Measurements from ENCODE around the gene TXNL4A. TPM values are rescaled to one million over a fixed set of nuclear protein-coding genes. Genes with fewer than 3 reads are reported as not detected.

Gene TXNL4A
- total RNA-seq, 1 experiment from 2014 or later, result 216 TPM

DNA sequence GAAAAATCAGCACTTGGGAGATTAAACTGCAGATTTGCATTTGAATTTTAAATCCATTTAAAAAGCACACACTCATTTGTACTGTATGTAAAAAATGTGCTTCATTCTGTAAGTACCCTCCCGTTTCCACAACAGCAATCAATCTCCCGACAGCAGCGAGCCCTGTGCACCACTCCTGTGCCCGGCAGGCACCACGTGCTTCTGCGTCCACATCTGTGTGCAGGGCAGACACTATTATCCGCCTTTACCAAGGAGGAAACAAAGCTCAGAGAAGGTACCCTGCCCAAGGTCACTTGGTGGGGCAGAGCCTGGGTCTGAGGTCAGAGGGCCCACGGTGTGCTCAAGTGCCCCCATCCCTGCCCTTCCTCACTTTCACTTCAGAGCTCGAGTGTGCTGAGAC, 16.4 kb downstream of the TXNL4A start:
- BruUV-seq (replicated peaks), result no TSS peak
- no peak overlapping the region for H3K27ac ChIP-seq (ENCODE audit: low read depth, low read length, poor library complexity, severe bottlenecking)
- DNase-seq (ENCODE audit: low spot score), result no peak
- CTCF ChIA-PET, result no interaction called here
- POLR2A ChIA-PET (ENCODE audit: low non-redundant PET), result no interaction called here
- no peak for TF ChIP-seq EZH2 (IDR thresholded peaks at IDR 0.05; ENCODE audit: borderline replicate concordance, low read depth, low read length, poor library complexity, severe bottlenecking)
- TF ChIP-seq, protein P1, sequence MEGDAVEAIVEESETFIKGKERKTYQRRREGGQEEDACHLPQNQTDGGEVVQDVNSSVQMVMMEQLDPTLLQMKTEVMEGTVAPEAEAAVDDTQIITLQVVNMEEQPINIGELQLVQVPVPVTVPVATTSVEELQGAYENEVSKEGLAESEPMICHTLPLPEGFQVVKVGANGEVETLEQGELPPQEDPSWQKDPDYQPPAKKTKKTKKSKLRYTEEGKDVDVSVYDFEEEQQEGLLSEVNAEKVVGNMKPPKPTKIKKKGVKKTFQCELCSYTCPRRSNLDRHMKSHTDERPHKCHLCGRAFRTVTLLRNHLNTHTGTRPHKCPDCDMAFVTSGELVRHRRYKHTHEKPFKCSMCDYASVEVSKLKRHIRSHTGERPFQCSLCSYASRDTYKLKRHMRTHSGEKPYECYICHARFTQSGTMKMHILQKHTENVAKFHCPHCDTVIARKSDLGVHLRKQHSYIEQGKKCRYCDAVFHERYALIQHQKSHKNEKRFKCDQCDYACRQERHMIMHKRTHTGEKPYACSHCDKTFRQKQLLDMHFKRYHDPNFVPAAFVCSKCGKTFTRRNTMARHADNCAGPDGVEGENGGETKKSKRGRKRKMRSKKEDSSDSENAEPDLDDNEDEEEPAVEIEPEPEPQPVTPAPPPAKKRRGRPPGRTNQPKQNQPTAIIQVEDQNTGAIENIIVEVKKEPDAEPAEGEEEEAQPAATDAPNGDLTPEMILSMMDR (conservative IDR thresholded peaks at IDR 0.05; ENCODE audit: low read depth, low read length), result no peak
- intact Hi-C loops (cut with micrococcal nuclease; ENCODE audit: unreplicated experiment), result no loop called here
- no peaks in the 10 kb centered on the region for H3K4me1 ChIP-seq (ENCODE audit: insufficient read depth, low read length, poor library complexity, severe bottlenecking)
- H3K36me3 ChIP-seq (ENCODE audit: insufficient read depth, low read length, poor library complexity, severe bottlenecking), result peaks cover 27% of the 10 kb centered on the region
- no peaks in the 10 kb centered on the region for H3K27me3 ChIP-seq (replicated peaks; ENCODE audit: insufficient read depth, low read depth, low read length, poor library complexity)
- no peaks in the 10 kb centered on the region for H3K9me3 ChIP-seq (ENCODE audit: low read depth, low read length, poor library complexity, severe bottlenecking)
- no peak overlapping the region for H3K4me3 ChIP-seq (ENCODE audit: low read depth, low read length, poor library complexity, severe bottlenecking)

DNA sequence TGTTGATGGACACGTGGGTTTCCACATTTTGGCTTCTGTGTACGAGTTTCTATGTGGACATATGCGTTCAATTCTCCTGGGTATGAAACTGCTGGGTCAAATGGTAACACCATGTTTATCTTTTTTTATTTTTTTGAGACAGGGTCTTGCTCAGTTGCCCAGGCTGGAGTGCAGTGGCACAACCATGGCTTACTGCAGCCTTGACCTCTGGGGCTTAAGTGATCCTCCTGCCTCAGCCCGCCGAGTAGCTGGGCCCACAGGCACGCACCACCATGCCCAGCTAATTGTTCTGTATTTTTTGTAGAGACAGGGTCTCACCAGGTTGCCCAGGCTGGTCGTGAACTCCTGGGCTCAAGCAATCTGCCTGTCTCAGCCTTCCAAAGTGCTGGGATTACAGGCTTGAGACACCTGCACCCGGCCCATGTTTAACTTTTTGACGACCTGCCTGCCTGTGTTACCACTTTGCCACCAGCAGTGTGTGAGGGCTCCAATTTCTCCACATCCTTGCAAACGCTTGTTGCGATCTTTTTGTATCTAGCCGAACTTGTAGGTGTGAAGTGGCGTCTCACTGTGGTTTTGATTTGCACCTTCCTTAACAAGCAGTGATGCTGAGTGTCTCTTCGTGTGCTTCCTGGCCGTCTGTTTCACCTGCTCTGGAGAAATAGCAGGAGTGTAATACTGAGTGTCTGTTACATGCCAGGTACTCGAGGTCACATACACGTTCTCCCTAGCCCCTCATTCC, 17.0 kb downstream of the TXNL4A start:
- Histone ChIP-seq H3K4me1 (ENCODE audit: insufficient read depth, low read length, poor library complexity, severe bottlenecking) (no peaks in the 10 kb centered on the region), H3K4me3 (ENCODE audit: low read depth, low read length, poor library complexity, severe bottlenecking) (no peak overlapping the region), H3K27ac (ENCODE audit: low read depth, low read length, poor library complexity, severe bottlenecking) (no peak overlapping the region), H3K27me3 (replicated peaks; ENCODE audit: insufficient read depth, low read depth, low read length, poor library complexity) (no peaks in the 10 kb centered on the region), H3K9me3 (ENCODE audit: low read depth, low read length, poor library complexity, severe bottlenecking) (no peaks in the 10 kb centered on the region), H3K36me3 (ENCODE audit: insufficient read depth, low read length, poor library complexity, severe bottlenecking) (peaks cover 26% of the 10 kb centered on the region)
- ChIA-PET CTCF (no interaction called here), POLR2A (ENCODE audit: low non-redundant PET) (no interaction called here)
- TSS peak; percentile 6 for BruUV-seq (replicated peaks)
- no peak for DNase-seq (ENCODE audit: low spot score)
- TF ChIP-seq, protein P1 (conservative IDR thresholded peaks at IDR 0.05; ENCODE audit: low read depth, low read length), result no peak
- no peak for TF ChIP-seq EZH2 (IDR thresholded peaks at IDR 0.05; ENCODE audit: borderline replicate concordance, low read depth, low read length, poor library complexity, severe bottlenecking)
- intact Hi-C loops (cut with micrococcal nuclease; ENCODE audit: unreplicated experiment), result no loop called here

DNA sequence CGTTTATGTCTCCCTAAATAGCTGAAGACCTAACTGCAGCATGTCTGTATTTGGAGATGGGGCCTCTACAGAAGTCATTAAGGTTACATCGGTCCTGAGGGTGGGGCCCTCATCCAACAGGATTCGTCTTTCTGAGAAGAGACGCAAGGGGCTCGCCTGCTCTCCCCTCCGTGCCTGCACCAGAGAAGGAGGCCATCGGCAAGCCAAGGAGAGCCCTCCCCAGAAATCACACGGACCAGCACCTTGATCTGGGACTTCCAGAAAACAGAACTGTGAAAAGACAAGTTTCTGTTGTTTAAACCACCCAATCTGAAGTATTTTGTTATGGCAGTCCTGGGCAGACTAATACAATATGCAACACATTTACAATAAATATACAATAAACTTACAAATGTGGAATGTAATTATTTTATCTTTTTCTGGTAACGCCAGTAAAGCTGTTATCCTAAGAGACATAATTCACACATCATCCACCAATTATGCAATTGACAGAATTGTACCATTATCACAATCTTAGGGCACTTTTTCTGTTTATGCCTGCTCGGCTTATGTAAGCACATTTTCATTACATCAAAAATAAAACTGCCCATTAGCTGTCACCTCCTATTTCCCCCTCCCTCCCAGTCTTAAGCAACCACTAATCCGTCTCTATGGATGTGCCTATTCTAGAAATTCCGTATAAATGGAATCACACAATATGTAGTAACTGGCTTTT, 17.8 kb downstream of the TXNL4A start:
- BruUV-seq (replicated peaks), result no TSS peak
- Histone ChIP-seq H3K9me3 (ENCODE audit: low read depth, low read length, poor library complexity, severe bottlenecking) (no peaks in the 10 kb centered on the region), H3K4me1 (ENCODE audit: insufficient read depth, low read length, poor library complexity, severe bottlenecking) (peaks cover 2% of the 10 kb centered on the region), H3K27ac (ENCODE audit: low read depth, low read length, poor library complexity, severe bottlenecking) (no peak overlapping the region), H3K27me3 (replicated peaks; ENCODE audit: insufficient read depth, low read depth, low read length, poor library complexity) (no peaks in the 10 kb centered on the region), H3K4me3 (ENCODE audit: low read depth, low read length, poor library complexity, severe bottlenecking) (no peak overlapping the region), H3K36me3 (ENCODE audit: insufficient read depth, low read length, poor library complexity, severe bottlenecking) (peaks cover 20% of the 10 kb centered on the region)
- ChIA-PET CTCF (no interaction called here), POLR2A (ENCODE audit: low non-redundant PET) (no interaction called here)
- TF ChIP-seq EZH2 (IDR thresholded peaks at IDR 0.05; ENCODE audit: borderline replicate concordance, low read depth, low read length, poor library complexity, severe bottlenecking), result no peak
- TF ChIP-seq, protein P1 (conservative IDR thresholded peaks at IDR 0.05; ENCODE audit: low read depth, low read length), result no peak
- intact Hi-C loops (cut with micrococcal nuclease; ENCODE audit: unreplicated experiment), result no loop called here
- no peak for DNase-seq (ENCODE audit: low spot score)

All from A673 (cell line).